NT2/D1 (cell line): ENCODE data around the gene JCAD.

Experiments
- YY1 ChIP-seq: IDR thresholded peaks from 2 replicates; pipeline ENCODE4 v1.6.1; 2011; ENCODE audit not compliant: insufficient read length, insufficient read depth
- ZNF274 ChIP-seq: IDR thresholded peaks from 2 replicates; pipeline ENCODE4 v1.6.1; 2011; ENCODE audit warnings: mild to moderate bottlenecking, low read depth, low read length

- TF ChIP-seq YY1, result no peak
- TF ChIP-seq ZNF274, result no peak
Observed at GRCh38 chr10:30052062-30052461, 7.3 kb downstream of the JCAD start.
